Adrenal gland (tissue), 12 donors: ENCODE data around the gene UNC13B. TPM values are rescaled to one million over a fixed set of nuclear protein-coding genes. Genes with fewer than 3 reads are reported as not detected.
"Not testable (repeated sequence)": the region's sequence is repeated elsewhere in the genome, so short reads cannot be mapped to it uniquely, and the experiment has no call there.

Experiments
- DNase-seq, 7 donors: peaks; one replicate each; pipeline ENCODE4 v3.0.0-alpha.2; 2019 to 2020
- H3K27ac ChIP-seq, 5 donors: fragments of 200-600 bp; sonication (generic) in 4 of 5; 1 replicate in 3 of 5; 2 replicates in 2 of 5; pipeline versions ENCODE4 v1.5.1 to v1.8.0; 2016 to 2020; ENCODE audit warnings: mild to moderate bottlenecking in 1 of 5
- H3K27me3 ChIP-seq: fragments of 200-600 bp; 2 replicates; pipeline ENCODE4 v1.8.0; 2021
- H3K36me3 ChIP-seq, 2 donors: fragments of 200-600 bp; replicated peaks in 1 of 2; 1 replicate in 1 of 2; 2 replicates in 1 of 2; pipeline versions ENCODE4 v1.5.1 to v1.8.0; 2018 to 2022
- H3K4me1 ChIP-seq, 2 donors: fragments of 200-600 bp; replicated peaks in 1 of 2; 1 replicate in 1 of 2; 2 replicates in 1 of 2; pipeline versions ENCODE4 v1.5.1 to v1.8.0; 2018 to 2021
- H3K4me3 ChIP-seq, 4 donors: fragments of 200-600 bp; sonication (generic) in 3 of 4; one replicate each; pipeline ENCODE4 v1.5.1; 2016 to 2018
- H3K9me3 ChIP-seq, 3 donors: fragments of 200-600 bp; sonication (generic) in 1 of 3; replicated peaks in 1 of 3; 1 replicate in 2 of 3; 2 replicates in 1 of 3; pipeline versions ENCODE4 v1.5.1 to v1.8.0; 2016 to 2021
- CTCF ChIP-seq, 6 experiments: fragments of 450-650 bp in 4 of 6; fragments of 200-600 bp in 2 of 6; sonication (generic) in 1 of 6; IDR thresholded peaks; 1 replicate in 5 of 6; 2 replicates in 1 of 6; pipeline versions ENCODE4 v1.5.1 to v1.8.0; 2016 to 2021; ENCODE audit warnings: antibody characterized with exemption in 6 of 6, mild to moderate bottlenecking in 2 of 6, moderate library complexity in 1 of 6
- POLR2A ChIP-seq, 2 donors: fragments of 450-650 bp; IDR thresholded peaks; one replicate each; pipeline ENCODE4 v1.6.1; 2017; ENCODE audit warnings: antibody characterized with exemption in 2 of 2, mild to moderate bottlenecking in 2 of 2, moderate library complexity in 1 of 2
- WGBS, 4 donors: extraction: QIAGEN DNeasy Blood & Tissue Kit in 2 of 4; methylation state at CpG; one replicate each; pipeline versions ENCODE4 v1.1.5 to v1.1.7; 2013 to 2017; 5-methylcytosine and 5-hydroxymethylcytosine counted together
- intact Hi-C, 2 donors: fragments of 100-400 bp; cut with DNase I; formaldehyde crosslinking; loops; one replicate each; pipeline versions ENCODE4 v1.14.1 to v1.15.0; 2022 to 2023
- polyA plus RNA-seq, 3 donors: library from polyadenylated mRNA; stranded (reverse); fragments of 200-250 nt in 2 of 3; fragments of 350-450 nt in 1 of 3; fragmentation: Illumina TruSeq in 1 of 3; extraction: RNeasy Lipid Tissue Mini Kit (QIAGEN cat#74804) in 1 of 3; gene quantifications; one replicate each; pipeline ENCODE4 v1.2.3, GENCODE V29; 2013 to 2014
- total RNA-seq, 9 donors: library from RNA; depleted of rRNA in 4 of 9; stranded (reverse); fragments of >200 nt in 4 of 9; fragments of 120-200 nt in 1 of 9; fragmentation: NEBNext Ultra II Directional in 1 of 9; extraction: Animal tissue kit (Norgen Biotek cat#: 25700) in 1 of 9; gene quantifications; one replicate each; pipeline versions ENCODE4 v1.1.0 to v1.2.4, GENCODE V29; 2013 to 2023
- donor health status: healthy with polysubstance abuse.
- donor health status: Bipolar disorder and iron deficiency.
- donor health status: DM: yes; HTN: yes; CAD: no.
- donor health status: DM: no; HTN: no; CAD: no.
- donor health status: DM: no; HTN: no; CAD: no.
- donor health status: DM: yes; HTN: yes; CAD: no.

The UNC13B gene
- total and polyA plus RNA-seq, 12 donors, result 11.1 to 42.2 (median 30.5) TPM

- TF ChIP-seq CTCF (IDR thresholded peaks at IDR 0.05), result no peak
- WGBS, 4 donors, result 86 to 92% (median 89%) methylated on average over 10 of the region's 10 CpGs
- intact Hi-C loops, result loop anchor here in 1 of 2 donors (5.0 kb wide), 1 partner anchor 36 kb away; no protein-coding TSS in a partner anchor
Observed at GRCh38 chr9:35158501-35159280, 3.1 kb upstream of the UNC13B start.

GRCh38 chr9:35162605-35163315 lies 951 bp downstream of the UNC13B start:
- Histone ChIP-seq H3K27ac (peak overlapping the region; percentile 78 to 100 (median 91)), H3K36me3 (no peaks in the 10 kb centered on the region), H3K27me3 (no peaks in the 10 kb centered on the region), H3K9me3 (no peaks in the 10 kb centered on the region), H3K4me1 (peaks cover 4 to 27% of the 10 kb centered on the region in 2 donors), H3K4me3 (peak overlapping the region; percentile 45 to 97 (median 72))
- WGBS, 4 donors, result 17 to 24% (median 22%) methylated on average over 11 of the region's 11 CpGs
- TF ChIP-seq POLR2A (IDR thresholded peaks at IDR 0.05) (no peak), CTCF (IDR thresholded peaks at IDR 0.05) (no peak)
- intact Hi-C loops, result no loop called here
- no peak for DNase-seq

More at GRCh38 chr9:35158501-35159280, 3.1 kb upstream of the UNC13B start:
- DNase-seq, result no peak
- H3K27ac ChIP-seq, result no peak overlapping the region
- no peaks in the 10 kb centered on the region for H3K9me3 ChIP-seq
- peaks cover 4 to 13% of the 10 kb centered on the region in 2 donors for H3K4me1 ChIP-seq
- no peak overlapping the region for H3K4me3 ChIP-seq
- no peaks in the 10 kb centered on the region for H3K36me3 ChIP-seq
- no peaks in the 10 kb centered on the region for H3K27me3 ChIP-seq

GRCh38 chr9:35163413-35163812 lies 1.6 kb downstream of the UNC13B start:
- H3K4me1 ChIP-seq, result peaks cover 4 to 27% of the 10 kb centered on the region in 2 donors
- H3K27me3 ChIP-seq, result no peaks in the 10 kb centered on the region
- no peaks in the 10 kb centered on the region for H3K36me3 ChIP-seq
- TF ChIP-seq CTCF (IDR thresholded peaks at IDR 0.05) (no peak), POLR2A (IDR thresholded peaks at IDR 0.05) (no peak)
- intact Hi-C loops, result no loop called here
- DNase-seq, result no peak
- 65 to 77% (median 71%) methylated on average over 3 of the region's 3 CpGs for WGBS, 4 donors
- no peaks in the 10 kb centered on the region for H3K9me3 ChIP-seq
- peak overlapping the region in 1 of 5 donors; percentile 91 for H3K27ac ChIP-seq
- H3K4me3 ChIP-seq, result no peak overlapping the region

- Histone ChIP-seq H3K4me3 (no peak overlapping the region), H3K9me3 (no peaks in the 10 kb centered on the region), H3K4me1 (peaks cover 4 to 27% of the 10 kb centered on the region in 2 donors), H3K27ac (no peak overlapping the region), H3K36me3 (no peaks in the 10 kb centered on the region), H3K27me3 (no peaks in the 10 kb centered on the region)
- TF ChIP-seq POLR2A (IDR thresholded peaks at IDR 0.05), result no peak
- TF ChIP-seq CTCF (IDR thresholded peaks at IDR 0.05), result no peak
- no peak for DNase-seq
- WGBS, 4 donors, result 67 to 72% (median 70%) methylated on average over 3 of the region's 3 CpGs
- intact Hi-C loops, result no loop called here
Observed at GRCh38 chr9:35164711-35165110, 2.9 kb downstream of the UNC13B start.

- 88 to 100% (median 100%) methylated on average over 1 of the region's 1 CpG for WGBS, 4 donors
- intact Hi-C loops, result not testable (repeated sequence)
Observed at GRCh38 chr9:35167429-35167828, 5.6 kb downstream of the UNC13B start.

More at GRCh38 chr9:35167429-35167828, 5.6 kb downstream of the UNC13B start:
- H3K27ac ChIP-seq, H3K27me3 ChIP-seq, DNase-seq, H3K36me3 ChIP-seq, H3K4me3 ChIP-seq, H3K9me3 ChIP-seq: not testable (repeated sequence)
- H3K4me1 ChIP-seq, result peaks cover 4 to 30% of the 10 kb centered on the region in 2 donors
